GM13977 (cell line): ENCODE measurements around the gene ADAM15.

Source experiments
- DNase-seq: peaks from one replicate; pipeline ENCODE4 v3.0.0; 2012; ENCODE audit warnings: low spot score
- CTCF ChIP-seq: IDR thresholded peaks from 2 replicates; pipeline ENCODE4 v1.5.1; 2012; ENCODE audit warnings: mild to moderate bottlenecking, control low read depth; ENCODE audit not compliant: insufficient read depth; ENCODE audit errors: extremely low read depth, missing control alignments
- in situ Hi-C: fragments of 300-500 bp; cut with MboI; formaldehyde crosslinking; loops from one replicate; pipeline ENCODE4 v1.12.0; 2022; ENCODE audit warnings: low sequenced_read_pairs, low pct_unique_long_range_greater_than_20kb, mixed read lengths, inconsistent platforms; ENCODE audit not compliant: unreplicated experiment

The ADAM15 gene

GRCh38 chr1:155099331-155099730 is 48.2 kb downstream of the ADAM15 start:
- no peak for TF ChIP-seq CTCF
- DNase-seq, result no peak
- in situ Hi-C loops, result no loop called here

- in situ Hi-C loops, result no loop called here
- no peak for TF ChIP-seq CTCF
- no peak for DNase-seq
Measured at GRCh38 chr1:155103325-155103724, 52.2 kb downstream of the ADAM15 start.

- no peak for TF ChIP-seq CTCF
- DNase-seq, result no peak
- in situ Hi-C loops, result no loop called here
Measured at GRCh38 chr1:155104605-155105534, 53.8 kb downstream of the ADAM15 start.

- in situ Hi-C loops, result no loop called here
- TF ChIP-seq CTCF, result no peak
- DNase-seq, result no peak
Measured at GRCh38 chr1:155105604-155106011, 54.5 kb downstream of the ADAM15 start.

- no peak for TF ChIP-seq CTCF
- in situ Hi-C loops, result no loop called here
- no peak for DNase-seq
Measured at GRCh38 chr1:155106862-155107261, 55.7 kb downstream of the ADAM15 start.

GRCh38 chr1:155107309-155108264 is 56.5 kb downstream of the ADAM15 start:
- no peak for TF ChIP-seq CTCF
- DNase-seq, result no peak
- in situ Hi-C loops, result no loop called here
